ENCODE measurements around the gene RPL27. TPM values are rescaled to one million over a fixed set of nuclear protein-coding genes. Genes with fewer than 3 reads are reported as not detected.

Gene RPL27
- total RNA-seq, 1 experiment from 2014 or later = 547 TPM

DNA sequence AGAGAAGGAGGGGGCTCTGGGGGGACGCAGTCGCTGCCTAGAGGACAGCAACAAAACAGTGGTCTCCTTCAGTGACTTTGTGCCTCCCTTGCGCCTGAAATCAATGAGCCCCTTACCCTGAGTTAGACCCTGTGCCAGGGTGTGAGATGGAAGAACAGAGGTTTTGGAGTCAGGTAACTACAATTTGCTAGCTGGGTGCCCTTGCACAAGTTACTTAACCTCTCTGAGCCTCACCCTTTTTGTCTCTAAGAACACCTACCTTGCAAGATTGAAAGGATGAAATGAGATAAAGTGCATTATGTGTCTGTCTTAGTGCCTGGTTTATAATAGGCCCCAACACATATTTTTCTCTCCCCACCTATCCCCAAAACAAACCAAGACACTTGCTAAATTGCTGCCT is 36.7 kb downstream of the RPL27 start:
- H3K4me1 ChIP-seq (ENCODE audit: insufficient read depth, low read length, poor library complexity, severe bottlenecking) = no peaks in the 10 kb centered on the region
- CTCF ChIA-PET = no interaction called here
- H3K27ac ChIP-seq (ENCODE audit: low read depth, low read length, poor library complexity, severe bottlenecking) = no peak overlapping the region
- POLR2A ChIA-PET (ENCODE audit: low non-redundant PET) = no interaction called here
- no TSS peak for BruUV-seq (replicated peaks)
- no peaks in the 10 kb centered on the region for H3K9me3 ChIP-seq (ENCODE audit: low read depth, low read length, poor library complexity, severe bottlenecking)
- no peaks in the 10 kb centered on the region for H3K27me3 ChIP-seq (replicated peaks; ENCODE audit: insufficient read depth, low read depth, low read length, poor library complexity)
- no peak for DNase-seq (ENCODE audit: low spot score)
- intact Hi-C loops (cut with micrococcal nuclease; ENCODE audit: unreplicated experiment) = no loop called here
- H3K4me3 ChIP-seq (ENCODE audit: low read depth, low read length, poor library complexity, severe bottlenecking) = no peak overlapping the region
- no peak for TF ChIP-seq EZH2 (IDR thresholded peaks at IDR 0.05; ENCODE audit: borderline replicate concordance, low read depth, low read length, poor library complexity, severe bottlenecking)
- TF ChIP-seq, protein P1, sequence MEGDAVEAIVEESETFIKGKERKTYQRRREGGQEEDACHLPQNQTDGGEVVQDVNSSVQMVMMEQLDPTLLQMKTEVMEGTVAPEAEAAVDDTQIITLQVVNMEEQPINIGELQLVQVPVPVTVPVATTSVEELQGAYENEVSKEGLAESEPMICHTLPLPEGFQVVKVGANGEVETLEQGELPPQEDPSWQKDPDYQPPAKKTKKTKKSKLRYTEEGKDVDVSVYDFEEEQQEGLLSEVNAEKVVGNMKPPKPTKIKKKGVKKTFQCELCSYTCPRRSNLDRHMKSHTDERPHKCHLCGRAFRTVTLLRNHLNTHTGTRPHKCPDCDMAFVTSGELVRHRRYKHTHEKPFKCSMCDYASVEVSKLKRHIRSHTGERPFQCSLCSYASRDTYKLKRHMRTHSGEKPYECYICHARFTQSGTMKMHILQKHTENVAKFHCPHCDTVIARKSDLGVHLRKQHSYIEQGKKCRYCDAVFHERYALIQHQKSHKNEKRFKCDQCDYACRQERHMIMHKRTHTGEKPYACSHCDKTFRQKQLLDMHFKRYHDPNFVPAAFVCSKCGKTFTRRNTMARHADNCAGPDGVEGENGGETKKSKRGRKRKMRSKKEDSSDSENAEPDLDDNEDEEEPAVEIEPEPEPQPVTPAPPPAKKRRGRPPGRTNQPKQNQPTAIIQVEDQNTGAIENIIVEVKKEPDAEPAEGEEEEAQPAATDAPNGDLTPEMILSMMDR (conservative IDR thresholded peaks at IDR 0.05; ENCODE audit: low read depth, low read length) = no peak
- no peaks in the 10 kb centered on the region for H3K36me3 ChIP-seq (ENCODE audit: insufficient read depth, low read length, poor library complexity, severe bottlenecking)

DNA sequence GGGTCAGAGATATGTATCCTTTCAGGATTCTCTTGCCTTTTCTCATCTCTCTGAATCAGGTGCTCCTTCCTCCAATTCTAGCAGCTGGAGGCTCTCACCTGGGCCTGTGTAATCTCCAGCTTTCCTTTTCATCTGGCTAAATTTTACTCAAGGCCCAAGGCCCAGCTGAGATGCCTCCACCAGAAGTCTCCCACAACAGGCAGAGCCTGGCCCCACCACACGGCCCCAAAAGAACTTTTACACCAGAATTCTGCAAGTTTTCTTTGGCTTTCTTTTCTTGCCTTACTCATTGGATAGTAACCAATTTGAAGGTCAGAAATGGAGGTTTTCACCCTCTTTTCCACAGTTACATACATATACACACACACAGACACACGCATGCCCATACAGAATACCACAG is 41.4 kb downstream of the RPL27 start:
- BruUV-seq (replicated peaks) = no TSS peak
- TF ChIP-seq, protein P1 (conservative IDR thresholded peaks at IDR 0.05; ENCODE audit: low read depth, low read length) = no peak
- no peak for TF ChIP-seq EZH2 (IDR thresholded peaks at IDR 0.05; ENCODE audit: borderline replicate concordance, low read depth, low read length, poor library complexity, severe bottlenecking)
- Histone ChIP-seq H3K4me1 (ENCODE audit: insufficient read depth, low read length, poor library complexity, severe bottlenecking) (no peaks in the 10 kb centered on the region), H3K4me3 (ENCODE audit: low read depth, low read length, poor library complexity, severe bottlenecking) (no peak overlapping the region), H3K9me3 (ENCODE audit: low read depth, low read length, poor library complexity, severe bottlenecking) (no peaks in the 10 kb centered on the region), H3K36me3 (ENCODE audit: insufficient read depth, low read length, poor library complexity, severe bottlenecking) (no peaks in the 10 kb centered on the region), H3K27ac (ENCODE audit: low read depth, low read length, poor library complexity, severe bottlenecking) (no peak overlapping the region), H3K27me3 (replicated peaks; ENCODE audit: insufficient read depth, low read depth, low read length, poor library complexity) (no peaks in the 10 kb centered on the region)
- ChIA-PET CTCF (no interaction called here), POLR2A (ENCODE audit: low non-redundant PET) (no interaction called here)
- DNase-seq (ENCODE audit: low spot score) = no peak
- intact Hi-C loops (cut with micrococcal nuclease; ENCODE audit: unreplicated experiment) = no loop called here

DNA sequence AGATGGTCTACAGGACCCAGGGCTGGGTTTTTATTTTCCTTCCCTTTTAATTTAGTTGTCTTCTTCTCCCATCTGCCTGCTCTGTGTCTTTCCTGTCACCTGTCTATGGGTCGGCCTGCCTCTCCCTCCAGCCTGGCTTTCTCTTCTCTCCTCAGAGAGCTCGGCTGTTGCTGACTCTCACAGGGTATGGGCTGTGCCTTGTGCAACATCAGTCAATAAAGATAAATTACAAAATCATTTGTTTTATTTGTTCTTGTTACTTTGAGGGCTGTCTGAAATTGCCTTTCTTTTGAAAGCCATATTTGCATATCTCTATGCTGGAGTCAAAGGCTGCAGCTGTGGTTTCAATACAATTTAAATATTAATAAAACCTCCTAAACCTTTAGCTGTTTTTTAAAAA is 42.4 kb downstream of the RPL27 start:
- intact Hi-C loops (cut with micrococcal nuclease; ENCODE audit: unreplicated experiment) = no loop called here
- ChIA-PET POLR2A (ENCODE audit: low non-redundant PET) (no interaction called here), CTCF (no interaction called here)
- no peak overlapping the region for H3K27ac ChIP-seq (ENCODE audit: low read depth, low read length, poor library complexity, severe bottlenecking)
- no peak for DNase-seq (ENCODE audit: low spot score)
- BruUV-seq (replicated peaks) = no TSS peak
- no peak overlapping the region for H3K4me3 ChIP-seq (ENCODE audit: low read depth, low read length, poor library complexity, severe bottlenecking)
- no peaks in the 10 kb centered on the region for H3K27me3 ChIP-seq (replicated peaks; ENCODE audit: insufficient read depth, low read depth, low read length, poor library complexity)
- TF ChIP-seq, protein P1 (conservative IDR thresholded peaks at IDR 0.05; ENCODE audit: low read depth, low read length) = no peak
- no peak for TF ChIP-seq EZH2 (IDR thresholded peaks at IDR 0.05; ENCODE audit: borderline replicate concordance, low read depth, low read length, poor library complexity, severe bottlenecking)
- no peaks in the 10 kb centered on the region for H3K4me1 ChIP-seq (ENCODE audit: insufficient read depth, low read length, poor library complexity, severe bottlenecking)
- H3K9me3 ChIP-seq (ENCODE audit: low read depth, low read length, poor library complexity, severe bottlenecking) = no peaks in the 10 kb centered on the region
- no peaks in the 10 kb centered on the region for H3K36me3 ChIP-seq (ENCODE audit: insufficient read depth, low read length, poor library complexity, severe bottlenecking)

Data from A673 (cell line).